Parathyroid adenoma (tissue), 2 donors: ENCODE results near the gene C2CD2L.
A peak's percentile ranks its signal among the peaks of the same experiment; 100 is the strongest.

ENCODE experiments used
- H2AFZ ChIP-seq: fragments of 300-600 bp; sonication (generic); one replicate; pipeline ENCODE4 v1.7.0; 2017; ENCODE audit warnings: antibody characterized with exemption, mild to moderate bottlenecking
- H3K27ac ChIP-seq: fragments of 300-600 bp; sonication (generic); one replicate; pipeline ENCODE4 v1.7.0; 2017
- H3K27me3 ChIP-seq: fragments of 300-600 bp; sonication (generic); one replicate; pipeline ENCODE4 v1.7.0; 2017; ENCODE audit warnings: low read length; ENCODE audit not compliant: control insufficient read depth, insufficient read depth
- H3K36me3 ChIP-seq: fragments of 300-600 bp; sonication (generic); one replicate; pipeline ENCODE4 v1.7.0; 2017; ENCODE audit warnings: low read length; ENCODE audit not compliant: control insufficient read depth, insufficient read depth
- H3K4me1 ChIP-seq: fragments of 300-600 bp; sonication (generic); one replicate; pipeline ENCODE4 v1.7.0; 2017; ENCODE audit warnings: control low read depth
- H3K4me2 ChIP-seq: fragments of 300-600 bp; sonication (generic); one replicate; pipeline ENCODE4 v1.7.0; 2017; ENCODE audit warnings: low read length
- H3K4me3 ChIP-seq: fragments of 300-600 bp; sonication (generic); one replicate; pipeline ENCODE4 v1.7.0; 2017; ENCODE audit warnings: low read depth, low read length
- H3K79me2 ChIP-seq: fragments of 300-600 bp; sonication (generic); one replicate; pipeline ENCODE4 v1.7.0; 2017; ENCODE audit warnings: control low read depth
- H3K9ac ChIP-seq: fragments of 300-600 bp; sonication (generic); one replicate; pipeline ENCODE4 v1.7.0; 2017; ENCODE audit warnings: mild to moderate bottlenecking
- H3K9me3 ChIP-seq: fragments of 300-600 bp; sonication (generic); one replicate; pipeline ENCODE4 v1.7.0; 2017; ENCODE audit warnings: low read length; ENCODE audit not compliant: control insufficient read depth
- CTCF ChIP-seq: fragments of 300-600 bp; sonication (generic); IDR thresholded peaks from one replicate; pipeline ENCODE4 v1.7.0; 2017; ENCODE audit warnings: antibody characterized with exemption, mild to moderate bottlenecking
- donor health status: primary hyperparathyroidism.

The C2CD2L gene

GRCh38 chr11:119089319-119089718 lies 17.8 kb upstream of the C2CD2L start:
- H3K27ac ChIP-seq, result no peak overlapping the region
- no peaks in the 10 kb centered on the region for H3K36me3 ChIP-seq
- H2AFZ ChIP-seq, result no peak overlapping the region
- no peaks in the 10 kb centered on the region for H3K27me3 ChIP-seq
- H3K79me2 ChIP-seq, result no peaks in the 10 kb centered on the region
- H3K4me1 ChIP-seq, result peaks cover 14% of the 10 kb centered on the region
- no peak overlapping the region for H3K9ac ChIP-seq
- TF ChIP-seq CTCF, result no peak
- no peak overlapping the region for H3K4me3 ChIP-seq
- no peak overlapping the region for H3K4me2 ChIP-seq
- H3K9me3 ChIP-seq, result no peaks in the 10 kb centered on the region

GRCh38 chr11:119091178-119091577 lies 16.0 kb upstream of the C2CD2L start:
- no peak overlapping the region for H3K27ac ChIP-seq
- no peaks in the 10 kb centered on the region for H3K79me2 ChIP-seq
- no peak overlapping the region for H3K4me2 ChIP-seq
- H3K4me1 ChIP-seq, result peaks cover 7% of the 10 kb centered on the region
- H3K9me3 ChIP-seq, result no peaks in the 10 kb centered on the region
- no peak overlapping the region for H3K9ac ChIP-seq
- H2AFZ ChIP-seq, result no peak overlapping the region
- H3K36me3 ChIP-seq, result no peaks in the 10 kb centered on the region
- no peak for TF ChIP-seq CTCF
- H3K4me3 ChIP-seq, result no peak overlapping the region
- no peaks in the 10 kb centered on the region for H3K27me3 ChIP-seq

GRCh38 chr11:119091966-119092879 lies 14.9 kb upstream of the C2CD2L start:
- Histone ChIP-seq H3K4me3 (no peak overlapping the region), H3K9me3 (no peaks in the 10 kb centered on the region), H3K27me3 (no peaks in the 10 kb centered on the region), H2AFZ (no peak overlapping the region), H3K36me3 (no peaks in the 10 kb centered on the region), H3K79me2 (no peaks in the 10 kb centered on the region), H3K4me2 (no peak overlapping the region), H3K4me1 (peaks cover 7% of the 10 kb centered on the region), H3K9ac (no peak overlapping the region), H3K27ac (no peak overlapping the region)
- TF ChIP-seq CTCF, result no peak

DNA sequence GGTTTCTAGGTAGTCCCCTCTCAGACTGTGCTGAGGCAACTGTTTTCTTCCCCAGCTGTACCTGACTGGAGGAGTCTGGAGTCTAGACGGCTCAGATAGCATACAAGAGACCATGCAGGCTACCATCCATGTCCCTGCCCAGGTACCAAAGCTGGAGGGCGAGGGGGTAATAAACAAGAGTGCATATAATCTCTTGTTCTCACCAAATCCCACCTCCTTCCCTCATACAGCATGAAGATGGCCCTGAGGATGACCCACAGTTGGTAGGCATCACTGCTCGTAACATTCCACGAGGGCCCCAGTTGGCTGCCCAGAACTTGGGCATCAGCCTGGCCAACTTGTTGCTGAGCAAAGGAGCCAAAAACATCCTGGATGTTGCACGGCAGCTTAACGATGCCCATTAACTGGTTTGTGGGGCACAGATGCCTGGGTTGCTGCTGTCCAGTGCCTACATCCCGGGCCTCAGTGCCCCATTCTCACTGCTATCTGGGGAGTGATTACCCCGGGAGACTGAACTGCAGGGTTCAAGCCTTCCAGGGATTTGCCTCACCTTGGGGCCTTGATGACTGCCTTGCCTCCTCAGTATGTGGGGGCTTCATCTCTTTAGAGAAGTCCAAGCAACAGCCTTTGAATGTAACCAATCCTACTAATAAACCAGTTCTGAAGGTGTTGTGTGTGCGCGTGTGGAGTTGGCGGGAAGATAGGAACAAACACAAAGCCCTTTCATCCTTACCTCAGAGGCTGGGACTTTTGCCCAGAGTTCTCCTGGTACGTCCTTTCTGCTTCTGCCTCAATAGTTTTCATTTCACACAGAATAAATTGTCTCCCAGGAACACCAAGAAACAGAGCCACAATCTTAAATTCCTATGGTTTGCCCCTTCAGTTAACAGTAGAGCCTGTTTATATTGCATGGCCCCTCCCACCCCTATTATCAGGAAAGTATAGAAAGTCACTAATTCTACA lies 14.0 kb upstream of the C2CD2L start:
- H2AFZ ChIP-seq, result no peak overlapping the region
- no peaks in the 10 kb centered on the region for H3K27me3 ChIP-seq
- peaks cover 7% of the 10 kb centered on the region for H3K4me1 ChIP-seq
- H3K36me3 ChIP-seq, result no peaks in the 10 kb centered on the region
- TF ChIP-seq CTCF, result no peak
- H3K4me3 ChIP-seq, result peak overlapping the region; percentile 77
- no peak overlapping the region for H3K27ac ChIP-seq
- no peaks in the 10 kb centered on the region for H3K79me2 ChIP-seq
- no peaks in the 10 kb centered on the region for H3K9me3 ChIP-seq
- peak overlapping the region; percentile 96 for H3K4me2 ChIP-seq
- no peak overlapping the region for H3K9ac ChIP-seq
